GM10248 (cell line): ENCODE results near the gene TLE5.

Experiments
- CTCF ChIA-PET: fragments of 300-600 bp; sonication (Branson Sonifier 250); formaldehyde crosslinking; extraction: SDS; loops from one replicate; lab custom pipeline; 2021; ENCODE audit warnings: antibody characterized with exemption; lab: Yijun Ruan, JAX
- POLR2A ChIA-PET: fragments of 350-650 bp; sonication (Branson Sonifier 250); formaldehyde crosslinking; extraction: SDS; loops from one replicate; lab custom pipeline; 2020; ENCODE audit warnings: antibody characterized with exemption; lab: Yijun Ruan, JAX
- DNase-seq: peaks from one replicate; pipeline ENCODE4 v3.0.0; 2012; ENCODE audit errors: extremely low spot score
- CTCF ChIP-seq: IDR thresholded peaks from 2 replicates; pipeline ENCODE4 v1.5.1; 2012; ENCODE audit warnings: mild to moderate bottlenecking, low read depth; ENCODE audit errors: extremely low read depth, missing control alignments, control extremely low read depth

Gene TLE5

GRCh38 chr19:3025549-3025886 is 36.8 kb downstream of the TLE5 start:
- no peak for DNase-seq
- ChIA-PET POLR2A (interaction anchor here (1.0 kb wide), 1 partner anchor 21 kb away, joined by 4 read pairs; no protein-coding TSS in a partner anchor), CTCF (no interaction called here)
- no peak for TF ChIP-seq CTCF

- ChIA-PET POLR2A (interaction anchor here (1.0 kb wide), 1 partner anchor 20 kb away, joined by 4 read pairs; no protein-coding TSS in a partner anchor), CTCF (no interaction called here)
- no peak for DNase-seq
- no peak for TF ChIP-seq CTCF
These were observed 37.3 kb downstream of the TLE5 start for GRCh38 chr19:3024870-3025548.

- ChIA-PET POLR2A (interaction anchor here (1.0 kb wide), 1 partner anchor 20 kb away, joined by 4 read pairs; no protein-coding TSS in a partner anchor), CTCF (no interaction called here)
- no peak for DNase-seq
These were observed 37.8 kb downstream of the TLE5 start for GRCh38 chr19:3024509-3024869.

GRCh38 chr19:3020321-3020960 is 41.9 kb downstream of the TLE5 start:
- CTCF ChIA-PET, result interaction anchor here (0.7 to 1.2 kb wide), 2 partner anchors 15 to 70 kb away, joined by 3 to 4 read pairs; no protein-coding TSS in a partner anchor
- POLR2A ChIA-PET, result no interaction called here
- DNase-seq, result no peak
- TF ChIP-seq CTCF, result no peak

More at GRCh38 chr19:3024509-3024869, 37.8 kb downstream of the TLE5 start:
- TF ChIP-seq CTCF, result no peak

GRCh38 chr19:3019211-3019854 is 43.0 kb downstream of the TLE5 start:
- no peak for DNase-seq
- ChIA-PET CTCF (no interaction called here), POLR2A (no interaction called here)
- TF ChIP-seq CTCF, result no peak

GRCh38 chr19:3017923-3018322 is 44.4 kb downstream of the TLE5 start:
- DNase-seq, result no peak
- no peak for TF ChIP-seq CTCF
- CTCF ChIA-PET, result interaction anchor here (1.5 kb wide), 1 partner anchor 13 kb away, joined by 6 read pairs; no protein-coding TSS in a partner anchor
- POLR2A ChIA-PET, result no interaction called here
